ENCODE results near the gene BBOX1. TPM values are rescaled to one million over a fixed set of nuclear protein-coding genes. Genes with fewer than 3 reads are reported as not detected.

Gene BBOX1
- total RNA-seq, 1 donor from 2014 or later = not detected

DNA sequence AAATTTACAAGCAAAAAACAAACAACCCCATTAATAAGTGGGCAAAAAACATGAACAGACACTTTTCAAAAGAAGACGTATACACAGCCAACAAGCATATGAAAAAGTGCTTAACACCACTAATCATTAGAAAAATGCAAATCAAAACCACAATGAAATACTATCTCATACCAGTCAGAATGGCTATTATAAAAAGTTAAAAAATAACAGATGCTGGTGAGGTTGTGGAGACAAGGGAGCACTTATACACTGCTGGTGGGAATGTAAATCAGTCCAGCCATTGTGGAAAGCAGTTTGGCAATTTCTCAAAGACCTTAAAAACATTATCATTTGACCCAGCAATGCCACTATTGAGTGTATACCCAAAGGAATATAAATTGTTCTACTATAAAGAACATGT lies 72.3 kb downstream of the BBOX1 start:
- no peaks in the 10 kb centered on the region for H3K27me3 ChIP-seq

DNA sequence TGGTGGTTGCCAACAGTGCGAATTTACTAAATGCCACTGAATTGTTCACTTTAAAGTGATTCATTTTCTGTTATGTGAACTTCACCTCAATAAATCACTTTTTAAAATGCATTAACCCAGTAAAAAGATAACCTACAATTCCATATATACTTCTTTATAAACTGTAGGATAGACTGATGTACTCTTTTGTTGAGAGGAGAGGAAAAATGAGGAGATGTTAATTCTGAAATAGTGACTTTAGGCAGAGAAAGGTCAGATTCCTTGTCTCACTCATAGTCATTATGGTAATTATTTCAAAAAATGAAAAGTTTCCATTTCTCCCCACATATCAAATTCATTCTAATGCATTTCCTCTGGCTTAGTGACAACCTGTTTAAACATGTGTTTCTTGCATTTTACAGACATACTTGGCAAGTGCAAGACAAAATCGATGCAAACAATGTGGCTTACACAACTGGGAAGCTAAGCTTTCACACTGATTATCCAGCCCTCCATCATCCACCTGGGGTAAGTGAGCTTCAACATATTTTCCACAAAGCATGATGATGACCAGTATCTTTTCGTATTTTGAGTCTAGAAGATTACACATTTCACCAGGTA lies 74.5 kb downstream of the BBOX1 start:
- no peak overlapping the region for H3K4me3 ChIP-seq
- no peak for ATAC-seq
- TF ChIP-seq, protein P1, sequence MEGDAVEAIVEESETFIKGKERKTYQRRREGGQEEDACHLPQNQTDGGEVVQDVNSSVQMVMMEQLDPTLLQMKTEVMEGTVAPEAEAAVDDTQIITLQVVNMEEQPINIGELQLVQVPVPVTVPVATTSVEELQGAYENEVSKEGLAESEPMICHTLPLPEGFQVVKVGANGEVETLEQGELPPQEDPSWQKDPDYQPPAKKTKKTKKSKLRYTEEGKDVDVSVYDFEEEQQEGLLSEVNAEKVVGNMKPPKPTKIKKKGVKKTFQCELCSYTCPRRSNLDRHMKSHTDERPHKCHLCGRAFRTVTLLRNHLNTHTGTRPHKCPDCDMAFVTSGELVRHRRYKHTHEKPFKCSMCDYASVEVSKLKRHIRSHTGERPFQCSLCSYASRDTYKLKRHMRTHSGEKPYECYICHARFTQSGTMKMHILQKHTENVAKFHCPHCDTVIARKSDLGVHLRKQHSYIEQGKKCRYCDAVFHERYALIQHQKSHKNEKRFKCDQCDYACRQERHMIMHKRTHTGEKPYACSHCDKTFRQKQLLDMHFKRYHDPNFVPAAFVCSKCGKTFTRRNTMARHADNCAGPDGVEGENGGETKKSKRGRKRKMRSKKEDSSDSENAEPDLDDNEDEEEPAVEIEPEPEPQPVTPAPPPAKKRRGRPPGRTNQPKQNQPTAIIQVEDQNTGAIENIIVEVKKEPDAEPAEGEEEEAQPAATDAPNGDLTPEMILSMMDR (IDR thresholded peaks at IDR 0.05) = no peak
- intact Hi-C loops (cut with DNase I) = no loop called here
- H3K4me1 ChIP-seq = no peaks in the 10 kb centered on the region
- no peak for DNase-seq
- no peaks in the 10 kb centered on the region for H3K27me3 ChIP-seq
- no peaks in the 10 kb centered on the region for H3K9me3 ChIP-seq
- H3K36me3 ChIP-seq = no peaks in the 10 kb centered on the region
- no peak overlapping the region for H3K27ac ChIP-seq

More for the DNA sequence above, 72.3 kb downstream of the BBOX1 start:
- Histone ChIP-seq H3K9me3 (no peaks in the 10 kb centered on the region), H3K27ac (no peak overlapping the region), H3K4me1 (no peaks in the 10 kb centered on the region), H3K36me3 (no peaks in the 10 kb centered on the region), H3K4me3 (no peak overlapping the region)
- ATAC-seq (no peak), DNase-seq (no peak)
- TF ChIP-seq, protein P1 (IDR thresholded peaks at IDR 0.05) = no peak
- intact Hi-C loops (cut with DNase I) = no loop called here

DNA sequence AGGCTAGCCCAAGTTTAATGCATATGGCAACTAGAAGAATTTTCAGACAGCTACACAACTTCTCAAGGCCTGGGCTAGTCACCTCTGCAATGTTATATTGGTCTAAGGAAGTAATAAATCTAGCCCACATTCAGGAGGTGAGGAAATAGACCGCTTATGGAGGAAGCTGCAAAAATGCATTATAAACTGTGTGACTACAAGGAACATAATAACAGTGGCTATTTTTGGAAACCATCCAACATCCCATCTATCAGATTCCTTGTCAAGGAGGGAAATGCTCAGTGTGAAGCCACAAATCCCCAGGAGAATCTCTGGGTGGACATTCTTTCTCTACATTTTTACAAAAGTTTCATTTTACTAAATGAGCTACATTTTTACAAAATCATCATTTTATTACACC lies 76.1 kb downstream of the BBOX1 start:
- H3K36me3 ChIP-seq = no peaks in the 10 kb centered on the region
- no peak for DNase-seq
- no peak for ATAC-seq
- TF ChIP-seq, protein P1 (IDR thresholded peaks at IDR 0.05) = no peak
- no peak overlapping the region for H3K27ac ChIP-seq
- no peaks in the 10 kb centered on the region for H3K9me3 ChIP-seq
- intact Hi-C loops (cut with DNase I) = no loop called here
- H3K27me3 ChIP-seq = no peaks in the 10 kb centered on the region
- no peak overlapping the region for H3K4me3 ChIP-seq
- H3K4me1 ChIP-seq = no peaks in the 10 kb centered on the region

DNA sequence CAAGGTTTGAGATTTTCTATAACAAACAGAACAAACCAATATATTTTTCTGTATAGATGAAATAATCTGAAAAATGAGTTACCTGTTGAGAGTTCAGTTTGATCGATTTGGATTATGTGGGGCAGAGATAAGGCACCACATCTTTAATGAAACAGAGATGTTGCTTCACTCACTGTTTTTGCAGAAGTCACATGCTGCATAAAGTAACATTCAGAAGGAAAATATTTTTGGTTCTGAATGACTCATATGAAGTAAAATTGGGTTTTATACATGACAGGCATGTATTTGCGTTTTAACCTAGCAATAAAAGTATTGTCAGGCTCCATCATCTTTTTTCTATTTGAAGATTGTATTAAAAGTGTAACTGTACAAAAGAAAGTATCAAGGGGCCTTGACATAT lies 77.8 kb downstream of the BBOX1 start:
- H3K36me3 ChIP-seq = no peaks in the 10 kb centered on the region
- intact Hi-C loops (cut with DNase I) = no loop called here
- ATAC-seq (no peak), DNase-seq (no peak)
- no peak overlapping the region for H3K4me3 ChIP-seq
- no peaks in the 10 kb centered on the region for H3K27me3 ChIP-seq
- TF ChIP-seq, protein P1 (IDR thresholded peaks at IDR 0.05) = no peak
- no peaks in the 10 kb centered on the region for H3K9me3 ChIP-seq
- H3K4me1 ChIP-seq = no peaks in the 10 kb centered on the region
- H3K27ac ChIP-seq = no peak overlapping the region

DNA sequence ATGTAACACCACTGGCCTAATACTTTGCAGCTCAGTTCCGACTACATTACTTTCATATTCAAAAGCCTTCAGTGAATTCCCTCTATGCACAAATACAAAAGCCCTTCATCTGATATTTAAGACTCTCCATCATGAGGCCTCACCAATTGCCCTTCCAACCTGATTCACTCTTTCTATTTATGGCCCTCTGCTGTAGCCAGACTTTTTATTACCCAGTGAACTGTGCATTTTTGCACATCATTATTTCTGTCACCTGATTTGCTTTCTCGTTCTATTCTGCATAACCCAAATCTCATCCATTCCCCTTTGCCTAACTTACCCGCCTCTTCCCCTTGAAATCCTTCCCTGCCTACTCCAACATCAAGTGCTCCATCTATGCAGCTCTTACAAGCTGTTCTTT lies 78.3 kb downstream of the BBOX1 start:
- Histone ChIP-seq H3K27me3 (no peaks in the 10 kb centered on the region), H3K9me3 (no peaks in the 10 kb centered on the region), H3K4me3 (no peak overlapping the region), H3K36me3 (no peaks in the 10 kb centered on the region), H3K27ac (no peak overlapping the region), H3K4me1 (no peaks in the 10 kb centered on the region)
- no peak for ATAC-seq
- intact Hi-C loops (cut with DNase I) = no loop called here
- DNase-seq = no peak
- TF ChIP-seq, protein P1 (IDR thresholded peaks at IDR 0.05) = no peak

DNA sequence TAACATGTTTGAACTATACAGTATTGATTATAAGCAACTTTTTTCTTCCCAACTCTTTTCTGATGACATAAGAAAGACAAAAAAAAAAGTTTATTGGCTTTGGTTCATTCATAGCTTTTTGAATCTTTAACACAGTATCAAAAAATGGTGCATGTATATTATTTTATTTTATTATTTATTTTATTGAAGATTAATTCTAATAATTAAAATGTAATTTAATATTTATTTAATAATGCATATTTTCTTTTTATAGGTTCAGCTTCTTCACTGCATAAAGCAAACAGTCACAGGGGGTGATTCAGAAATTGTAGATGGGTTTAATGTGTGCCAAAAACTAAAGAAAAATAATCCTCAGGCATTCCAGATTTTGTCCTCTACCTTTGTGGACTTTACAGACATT lies 78.8 kb downstream of the BBOX1 start:
- no peak overlapping the region for H3K4me3 ChIP-seq
- intact Hi-C loops (cut with DNase I) = no loop called here
- H3K36me3 ChIP-seq = no peaks in the 10 kb centered on the region
- no peaks in the 10 kb centered on the region for H3K4me1 ChIP-seq
- ATAC-seq = no peak
- TF ChIP-seq, protein P1 (IDR thresholded peaks at IDR 0.05) = no peak
- H3K9me3 ChIP-seq = no peaks in the 10 kb centered on the region
- DNase-seq = no peak
- H3K27ac ChIP-seq = no peak overlapping the region
- no peaks in the 10 kb centered on the region for H3K27me3 ChIP-seq
